ENCODE data around the gene SECISBP2.

DNA sequence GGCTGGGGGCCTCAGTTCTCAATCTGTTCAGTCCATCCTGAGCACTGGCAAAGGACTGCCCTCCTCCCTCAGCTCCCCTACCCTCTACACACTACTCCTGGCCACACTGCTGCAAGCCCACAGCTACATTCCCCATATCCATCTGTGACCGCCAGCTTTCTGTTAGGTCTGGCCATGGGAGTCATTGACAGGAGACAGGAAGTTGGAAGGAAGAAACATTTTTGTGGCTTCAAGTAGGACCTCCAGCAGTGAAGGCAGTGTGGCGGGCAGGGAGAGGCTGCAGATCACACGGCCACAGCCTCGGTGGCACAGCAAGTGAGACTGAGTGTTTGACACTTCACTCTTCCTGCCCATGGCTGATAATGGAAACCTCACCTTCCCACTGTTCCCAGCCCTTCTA lies 55.9 kb downstream of the SECISBP2 start:
- TF ChIP-seq YY1 (IDR thresholded peaks at IDR 0.05; ENCODE audit: insufficient read depth, insufficient read length): no peak
- no peak for TF ChIP-seq SUZ12 (IDR thresholded peaks at IDR 0.05; ENCODE audit: extremely low read depth, insufficient read depth, insufficient read length)

Data from NT2/D1 (cell line).